Activated T-helper 17 cell treated with anti-CD3 and anti-CD28 coated beads, Interleukin-2, amount 50 U/mL, for 72 hours (primary cell): ENCODE data around the gene ADAM17. TPM values are rescaled to one million over a fixed set of nuclear protein-coding genes. Genes with fewer than 3 reads are reported as not detected.
"Not testable (repeated sequence)": the region's sequence is repeated elsewhere in the genome, so short reads cannot be mapped to it uniquely, and the experiment has no call there.

Experiments
- ATAC-seq: fragments of 150-1000 bp; cut with Tn5 transposase; replicated peaks from 2 replicates; pipeline ENCODE4 v1.10.0; 2021; ENCODE audit warnings: mild to moderate bottlenecking, moderate library complexity
- H3K27ac Mint-ChIP-seq: one replicate; pipeline ENCODE4 v1.8.0; 2022; ENCODE audit warnings: mixed read lengths
- H3K27me3 Mint-ChIP-seq: one replicate; pipeline ENCODE4 v1.8.0; 2022; ENCODE audit warnings: mixed read lengths
- H3K36me3 Mint-ChIP-seq: one replicate; pipeline ENCODE4 v1.8.0; 2022; ENCODE audit warnings: low read depth, mild to moderate bottlenecking, mixed read lengths
- H3K4me1 Mint-ChIP-seq: one replicate; pipeline ENCODE4 v1.8.0; 2022; ENCODE audit warnings: mixed read lengths
- H3K4me3 Mint-ChIP-seq: one replicate; pipeline ENCODE4 v1.8.0; 2022; ENCODE audit warnings: mild to moderate bottlenecking, mixed read lengths
- H3K9me3 Mint-ChIP-seq: one replicate; pipeline ENCODE4 v1.8.0; 2022; ENCODE audit warnings: mixed read lengths
- total RNA-seq, 2 donors: library from RNA; stranded (reverse); gene quantifications; one replicate each; pipeline ENCODE4 v1.2.3, GENCODE V29; 2022

Gene ADAM17
- 10 to 100 TPM; 22.7 to 31.2 TPM for total RNA-seq

DNA sequence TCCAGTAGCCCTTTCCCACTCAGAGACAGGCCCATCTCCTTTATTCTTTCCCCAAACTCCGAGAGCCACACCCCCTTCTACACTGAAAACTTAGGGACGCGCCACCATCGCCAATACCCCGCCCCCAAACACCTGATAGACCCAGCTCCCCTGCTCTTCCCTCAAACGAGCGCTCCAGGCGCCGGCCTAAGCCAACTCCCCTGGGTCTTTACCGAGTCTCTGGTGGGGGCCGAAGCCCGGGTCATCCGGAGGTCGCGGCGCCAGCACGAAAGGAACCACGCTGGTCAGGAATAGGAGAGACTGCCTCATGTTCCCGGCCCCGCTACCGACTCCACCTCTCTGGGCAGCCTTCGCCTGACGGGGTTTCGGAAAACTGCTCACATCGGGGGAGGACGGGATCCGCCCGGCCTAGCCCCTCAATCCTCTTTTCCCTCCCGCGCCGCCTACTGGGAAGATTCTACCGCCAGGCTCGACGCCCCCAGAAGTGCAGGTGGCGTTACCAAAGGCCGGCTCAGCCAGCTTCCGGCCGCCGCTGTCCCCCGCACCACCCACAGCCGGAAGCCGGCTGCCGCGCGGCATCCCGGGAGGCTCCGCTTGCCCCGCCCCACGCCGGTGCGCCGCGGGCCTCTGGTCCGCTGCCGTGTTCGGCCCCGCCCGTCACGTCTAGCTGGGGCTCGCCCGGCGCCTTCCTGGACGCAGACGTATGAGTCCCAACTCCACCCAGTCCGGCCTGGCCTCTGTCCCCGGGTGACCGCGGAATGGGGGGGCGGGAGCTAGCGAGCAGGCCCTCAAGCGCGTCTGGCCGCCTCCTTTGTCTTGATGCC, at the start of gene ADAM17:
ADAM17 (minus strand) TSS at position 534 of the 824 bp plus-strand sequence; CDS start at position 309, 225 bp downstream.
- Mint-ChIP-seq H3K4me1 (peaks cover 32% of the 10 kb centered on the region), H3K4me3 (peak within 1 kb of the TSS; percentile 89), H3K27ac (peak within 1 kb of the TSS; percentile 68), H3K27me3 (no peaks in the 10 kb centered on the region), H3K36me3 (peaks cover 46% of the 10 kb centered on the region), H3K9me3 (no peaks in the 10 kb centered on the region)
- ATAC-seq = peak; percentile 88

DNA sequence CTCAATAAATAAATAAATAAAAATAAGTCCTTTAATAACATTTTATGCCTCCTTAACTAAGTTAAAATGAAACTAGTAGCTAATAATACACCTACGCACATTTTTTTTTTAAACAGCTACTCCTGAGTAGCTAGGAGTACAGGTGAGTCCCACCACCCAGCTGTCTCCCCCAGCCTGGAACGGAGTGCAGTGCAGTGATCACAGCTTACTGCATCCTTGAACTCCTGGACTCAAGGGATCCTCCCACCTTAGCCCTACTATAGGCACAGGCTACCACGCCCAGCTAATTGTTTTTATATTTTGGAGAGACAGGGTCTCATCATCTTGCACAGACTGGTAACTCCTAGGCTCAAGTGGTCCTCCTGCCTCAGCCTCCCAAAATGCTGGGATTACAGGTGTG, 46.8 kb upstream of the ADAM17 start:
- Mint-ChIP-seq H3K27ac (no peak overlapping the region), H3K27me3 (no peaks in the 10 kb centered on the region), H3K36me3 (peaks cover 82% of the 10 kb centered on the region), H3K4me1 (peaks cover 31% of the 10 kb centered on the region), H3K4me3 (no peak overlapping the region), H3K9me3 (peaks cover 6% of the 10 kb centered on the region)
- ATAC-seq = no peak

DNA sequence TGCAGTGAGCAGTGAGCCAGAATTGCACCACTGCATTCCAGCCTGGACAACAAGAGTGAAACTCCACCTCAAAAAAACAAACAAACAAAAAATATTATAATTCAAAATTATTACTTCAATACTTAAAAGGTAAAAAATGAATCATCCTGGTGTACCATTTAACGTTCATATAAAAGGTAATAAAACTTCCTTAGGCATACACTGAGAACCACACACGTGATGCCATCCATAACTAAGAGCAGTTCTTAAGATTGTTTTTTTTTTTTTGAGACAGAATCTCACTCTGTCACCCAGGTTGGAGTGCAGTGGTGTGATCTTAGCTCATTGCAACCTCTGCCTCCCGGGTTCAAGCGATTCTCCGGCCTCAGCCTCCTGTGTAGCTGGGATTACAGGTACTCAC, 45.8 kb upstream of the ADAM17 start:
- Mint-ChIP-seq H3K4me3 (no peak overlapping the region), H3K4me1 (peaks cover 32% of the 10 kb centered on the region), H3K27ac (no peak overlapping the region), H3K36me3 (peaks cover 85% of the 10 kb centered on the region), H3K27me3 (no peaks in the 10 kb centered on the region), H3K9me3 (peaks cover 6% of the 10 kb centered on the region)
- no peak for ATAC-seq

DNA sequence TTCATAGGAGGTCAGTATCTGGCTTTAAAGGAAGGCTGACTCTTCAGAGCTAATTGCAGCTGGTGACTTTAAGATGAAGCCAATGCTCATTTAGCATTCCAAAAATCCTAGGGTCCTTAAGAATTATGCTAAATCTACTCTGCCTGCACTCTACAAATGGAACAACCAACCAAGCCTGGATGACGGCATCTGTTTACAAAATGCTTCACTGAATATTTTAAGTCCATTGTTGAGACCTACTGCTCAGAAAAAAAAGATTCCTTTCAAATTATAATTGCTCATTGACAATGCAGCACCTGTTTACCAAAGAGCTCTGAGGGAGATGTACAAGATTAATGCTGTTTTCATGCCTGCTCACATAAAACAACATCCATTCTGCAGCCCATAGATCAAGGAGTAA, 43.8 kb upstream of the ADAM17 start:
- H3K36me3 Mint-ChIP-seq = peaks cover 78% of the 10 kb centered on the region
- peaks cover 37% of the 10 kb centered on the region for H3K4me1 Mint-ChIP-seq
- H3K27me3 Mint-ChIP-seq = no peaks in the 10 kb centered on the region
- no peak overlapping the region for H3K27ac Mint-ChIP-seq
- ATAC-seq = no peak
- peaks cover 6% of the 10 kb centered on the region for H3K9me3 Mint-ChIP-seq
- H3K4me3 Mint-ChIP-seq = peak overlapping the region; percentile 1

DNA sequence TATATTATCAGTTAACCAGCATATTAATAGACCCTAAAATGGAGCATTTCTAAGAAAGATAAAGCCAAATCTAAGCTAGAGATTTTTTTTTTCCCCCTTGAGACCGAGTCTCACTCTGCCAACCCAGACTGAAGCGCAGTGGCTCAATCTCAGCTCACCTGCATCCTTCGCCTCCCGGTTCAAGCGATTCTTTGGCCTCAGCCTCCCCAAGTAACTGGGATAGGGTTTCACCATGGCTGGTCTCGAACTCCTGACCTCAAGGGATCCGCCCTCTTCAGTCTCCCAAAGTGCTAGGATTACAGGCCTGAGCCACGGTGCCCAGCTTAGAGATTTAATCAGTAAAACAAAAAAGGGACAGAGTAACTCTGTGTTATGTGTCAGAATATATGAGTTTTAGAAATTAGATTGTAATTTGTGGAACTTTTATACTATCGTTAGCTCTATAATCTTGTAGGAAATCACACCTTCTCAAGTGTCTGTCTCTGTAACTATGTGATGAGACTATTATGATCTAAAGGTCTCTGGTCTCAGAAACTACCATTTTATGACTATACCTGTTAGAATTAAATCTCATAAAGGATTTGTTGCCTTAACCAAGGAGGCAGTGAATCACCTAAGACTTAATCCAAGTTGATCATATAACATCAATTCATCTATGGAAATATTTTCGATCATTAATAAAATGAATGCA, 41.1 kb upstream of the ADAM17 start:
- Mint-ChIP-seq H3K27me3 (no peaks in the 10 kb centered on the region), H3K36me3 (peaks cover 78% of the 10 kb centered on the region), H3K4me1 (peaks cover 47% of the 10 kb centered on the region), H3K27ac (peak overlapping the region; percentile 64), H3K4me3 (peak overlapping the region; percentile 32), H3K9me3 (peaks cover 6% of the 10 kb centered on the region)
- peak; percentile 5 for ATAC-seq

DNA sequence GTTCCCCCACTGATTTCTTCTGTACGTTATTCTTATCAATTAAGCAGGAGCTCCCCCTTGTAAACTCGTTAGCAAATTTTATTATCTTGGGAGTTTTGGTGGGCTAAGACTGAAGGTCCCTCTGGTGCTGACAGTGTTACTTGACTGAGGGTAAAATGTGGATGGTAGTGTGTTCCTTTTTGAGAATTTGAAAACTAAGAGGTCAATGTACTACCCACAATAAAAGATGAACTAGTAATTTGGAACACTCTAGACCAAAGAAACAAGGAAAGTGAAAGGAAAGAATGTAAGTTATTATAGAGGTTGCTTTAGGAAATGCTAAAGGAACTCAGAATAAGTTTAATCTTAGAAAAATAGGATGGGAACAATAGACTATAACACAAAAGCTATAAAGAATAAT, 40.1 kb upstream of the ADAM17 start:
- Mint-ChIP-seq H3K4me1 (peaks cover 56% of the 10 kb centered on the region), H3K36me3 (peaks cover 80% of the 10 kb centered on the region), H3K4me3 (peak overlapping the region; percentile 32), H3K27me3 (no peaks in the 10 kb centered on the region), H3K9me3 (peaks cover 6% of the 10 kb centered on the region), H3K27ac (peak overlapping the region; percentile 64)
- ATAC-seq = no peak

DNA sequence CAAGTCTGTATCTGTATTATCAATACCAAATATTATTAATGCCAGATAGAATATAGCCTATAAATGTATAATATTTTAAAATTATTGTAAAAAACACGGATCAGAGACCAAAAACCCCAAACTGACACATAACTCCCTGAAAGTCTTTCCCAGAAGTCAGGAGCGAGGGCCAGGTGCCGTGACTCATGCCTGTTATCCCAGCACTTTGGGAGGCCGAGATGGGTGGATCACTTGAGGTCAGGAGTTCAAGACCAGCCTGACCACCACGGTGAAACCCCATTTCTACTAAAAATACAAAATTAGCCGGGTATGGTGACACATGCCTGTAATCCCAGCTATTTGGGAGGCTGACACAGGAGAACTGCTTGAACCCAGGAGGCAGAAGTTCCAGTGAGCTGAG, 39.6 kb upstream of the ADAM17 start:
- Mint-ChIP-seq H3K27ac (peak overlapping the region; percentile 64), H3K4me1 (peaks cover 61% of the 10 kb centered on the region), H3K4me3 (peak overlapping the region; percentile 32), H3K36me3 (peaks cover 80% of the 10 kb centered on the region)
- ATAC-seq, H3K9me3 Mint-ChIP-seq, H3K27me3 Mint-ChIP-seq: not testable (repeated sequence)

DNA sequence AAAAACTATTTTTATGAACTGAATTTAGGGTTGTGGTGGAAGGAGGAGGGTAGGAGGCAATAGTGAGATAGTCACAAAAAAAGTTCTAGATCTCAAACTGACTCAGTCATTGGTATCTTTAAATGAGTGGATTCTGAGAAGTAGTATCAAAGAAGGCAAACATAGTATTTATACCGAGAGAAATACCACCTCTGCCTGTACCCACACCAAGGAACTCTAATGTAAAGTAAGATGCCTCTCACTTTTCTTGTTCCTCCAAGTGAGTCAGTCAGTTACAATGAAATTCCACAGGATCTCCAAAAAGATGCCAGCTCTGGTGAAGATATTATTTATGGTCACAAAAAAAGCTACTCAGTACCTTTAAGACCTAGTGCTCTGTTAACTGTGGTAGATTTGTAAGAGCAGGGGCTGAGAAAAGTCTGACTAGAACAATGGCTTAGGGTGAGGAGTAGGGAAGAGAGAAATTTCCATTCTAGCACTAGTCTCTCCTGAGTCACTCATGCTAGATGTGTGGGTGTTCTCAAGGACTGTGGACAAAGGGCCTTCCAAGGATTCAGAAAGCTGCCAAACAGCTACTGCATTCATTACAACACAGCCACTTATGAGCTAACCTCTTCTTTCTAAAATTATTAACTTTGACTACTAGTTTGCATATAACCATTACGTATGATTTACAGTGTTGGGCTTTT, 38.9 kb upstream of the ADAM17 start:
- H3K9me3 Mint-ChIP-seq = no peaks in the 10 kb centered on the region
- peaks cover 80% of the 10 kb centered on the region for H3K36me3 Mint-ChIP-seq
- H3K4me3 Mint-ChIP-seq = peak overlapping the region; percentile 32

DNA sequence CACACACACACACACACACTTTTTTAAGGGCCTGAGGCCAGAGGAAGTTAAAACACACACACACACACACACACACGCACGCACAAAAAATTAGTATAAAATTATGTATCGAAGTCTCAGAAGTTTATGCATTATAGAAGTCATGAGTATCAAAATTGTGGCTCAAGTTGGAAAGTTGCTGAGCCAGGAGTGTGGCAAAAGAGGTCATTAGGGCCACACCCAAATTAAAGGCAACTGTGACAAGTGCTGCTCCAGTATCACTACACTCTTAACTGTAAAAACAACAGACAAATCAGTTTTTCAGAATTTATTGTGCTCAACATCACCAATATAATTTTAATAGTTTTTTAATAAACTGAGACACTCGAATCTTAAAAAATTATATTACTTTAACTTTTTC, 38.3 kb upstream of the ADAM17 start:
- ATAC-seq = peak; percentile 31
- peaks cover 80% of the 10 kb centered on the region for H3K36me3 Mint-ChIP-seq
- H3K27ac Mint-ChIP-seq = peak overlapping the region; percentile 64
- peak overlapping the region; percentile 32 for H3K4me3 Mint-ChIP-seq
- no peaks in the 10 kb centered on the region for H3K27me3 Mint-ChIP-seq
- no peaks in the 10 kb centered on the region for H3K9me3 Mint-ChIP-seq
- peaks cover 53% of the 10 kb centered on the region for H3K4me1 Mint-ChIP-seq

More for the DNA sequence above, 38.9 kb upstream of the ADAM17 start:
- H3K27me3 Mint-ChIP-seq = no peaks in the 10 kb centered on the region
- peak overlapping the region; percentile 64 for H3K27ac Mint-ChIP-seq
- peaks cover 58% of the 10 kb centered on the region for H3K4me1 Mint-ChIP-seq
- peak; percentile 87 for ATAC-seq

DNA sequence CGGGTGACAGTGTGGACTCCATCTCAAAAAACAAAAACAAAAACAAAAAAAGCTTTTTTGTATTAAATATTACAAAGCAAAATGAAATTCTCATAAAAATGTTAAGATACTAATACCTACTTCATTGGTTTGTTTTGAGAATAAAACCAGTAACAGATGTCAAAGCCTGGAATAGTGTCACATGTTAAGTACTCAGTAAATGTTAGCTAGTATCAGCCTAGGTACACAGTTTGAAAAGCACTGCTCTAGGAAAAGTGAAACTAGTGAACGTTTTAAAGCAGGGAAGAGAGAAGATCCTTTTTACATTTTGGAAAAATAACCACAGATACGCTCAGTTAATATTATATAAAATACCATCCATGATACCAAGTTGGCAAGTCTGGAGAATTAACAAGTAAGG, 37.1 kb upstream of the ADAM17 start:
- Mint-ChIP-seq H3K9me3 (no peaks in the 10 kb centered on the region), H3K36me3 (peaks cover 80% of the 10 kb centered on the region), H3K27me3 (no peaks in the 10 kb centered on the region), H3K27ac (peak overlapping the region; percentile 88), H3K4me1 (peaks cover 46% of the 10 kb centered on the region), H3K4me3 (peak overlapping the region; percentile 67)
- ATAC-seq = no peak

DNA sequence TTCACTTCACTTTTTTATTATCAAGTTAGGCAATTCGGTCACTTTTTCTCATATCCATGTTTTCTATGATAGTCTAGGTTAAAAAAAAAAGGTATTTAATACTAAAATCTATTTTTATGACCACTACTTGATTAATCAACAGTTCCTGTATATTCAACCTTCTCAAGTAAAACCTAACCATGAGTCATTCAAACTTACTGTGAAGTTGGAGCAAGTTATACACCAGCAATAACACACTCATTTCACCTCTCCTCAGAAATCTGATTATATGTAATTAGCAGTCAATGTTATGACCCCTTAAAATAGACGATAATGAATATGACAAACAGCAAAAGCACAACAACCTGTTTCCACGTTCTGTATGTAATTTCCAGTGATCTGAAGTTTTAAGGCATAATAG, 35.0 kb upstream of the ADAM17 start:
- H3K27ac Mint-ChIP-seq = peak overlapping the region; percentile 45
- ATAC-seq = peak; percentile 41
- no peaks in the 10 kb centered on the region for H3K9me3 Mint-ChIP-seq
- peaks cover 82% of the 10 kb centered on the region for H3K36me3 Mint-ChIP-seq
- peaks cover 37% of the 10 kb centered on the region for H3K4me1 Mint-ChIP-seq
- H3K27me3 Mint-ChIP-seq = no peaks in the 10 kb centered on the region
- H3K4me3 Mint-ChIP-seq = peak overlapping the region; percentile 27

DNA sequence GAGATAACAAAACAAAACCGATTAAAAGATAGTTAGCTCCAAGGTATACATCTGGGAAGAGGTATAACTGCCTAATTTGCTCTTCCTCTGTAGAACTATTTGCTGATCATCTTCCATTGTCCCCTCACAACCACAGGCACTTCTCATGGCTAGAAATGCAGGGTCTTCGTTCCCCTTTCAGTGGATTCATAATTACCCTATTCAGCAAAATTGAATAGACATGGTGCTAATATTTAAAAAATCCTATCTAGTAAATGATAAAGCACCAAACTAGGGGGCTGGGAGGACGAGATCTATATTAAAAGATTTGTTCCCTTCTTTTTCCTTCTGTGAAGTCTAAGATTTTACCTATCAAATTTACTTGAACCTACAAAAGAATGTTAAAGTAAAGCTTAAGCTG, 30.8 kb upstream of the ADAM17 start:
- no peaks in the 10 kb centered on the region for H3K27me3 Mint-ChIP-seq
- no peak overlapping the region for H3K4me3 Mint-ChIP-seq
- peak overlapping the region; percentile 7 for H3K27ac Mint-ChIP-seq
- H3K36me3 Mint-ChIP-seq = peaks cover 87% of the 10 kb centered on the region
- peaks cover 14% of the 10 kb centered on the region for H3K4me1 Mint-ChIP-seq
- ATAC-seq = no peak
- no peaks in the 10 kb centered on the region for H3K9me3 Mint-ChIP-seq

DNA sequence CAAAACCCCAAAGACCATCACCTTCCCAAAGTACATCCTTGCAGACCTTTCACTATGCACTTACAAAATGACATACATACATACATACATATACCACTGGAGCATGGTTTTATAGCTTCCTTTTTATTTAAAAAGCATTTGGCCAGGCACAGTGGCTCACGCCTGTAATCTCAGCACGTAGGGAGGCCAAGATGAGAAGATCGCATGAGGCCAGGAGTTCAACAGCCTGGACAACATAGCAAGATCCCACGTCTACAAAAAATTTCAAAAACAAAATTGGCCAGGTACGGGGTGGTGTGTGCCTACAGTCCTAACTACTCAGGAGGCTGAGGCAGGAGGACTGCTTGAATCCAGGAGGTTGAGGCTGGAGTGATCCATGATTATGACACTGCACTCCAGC, 29.9 kb upstream of the ADAM17 start:
- H3K4me1 Mint-ChIP-seq = peaks cover 5% of the 10 kb centered on the region
- H3K36me3 Mint-ChIP-seq = peaks cover 87% of the 10 kb centered on the region
- H3K27ac Mint-ChIP-seq = no peak overlapping the region
- no peaks in the 10 kb centered on the region for H3K9me3 Mint-ChIP-seq
- ATAC-seq = no peak
- H3K27me3 Mint-ChIP-seq = no peaks in the 10 kb centered on the region
- no peak overlapping the region for H3K4me3 Mint-ChIP-seq

DNA sequence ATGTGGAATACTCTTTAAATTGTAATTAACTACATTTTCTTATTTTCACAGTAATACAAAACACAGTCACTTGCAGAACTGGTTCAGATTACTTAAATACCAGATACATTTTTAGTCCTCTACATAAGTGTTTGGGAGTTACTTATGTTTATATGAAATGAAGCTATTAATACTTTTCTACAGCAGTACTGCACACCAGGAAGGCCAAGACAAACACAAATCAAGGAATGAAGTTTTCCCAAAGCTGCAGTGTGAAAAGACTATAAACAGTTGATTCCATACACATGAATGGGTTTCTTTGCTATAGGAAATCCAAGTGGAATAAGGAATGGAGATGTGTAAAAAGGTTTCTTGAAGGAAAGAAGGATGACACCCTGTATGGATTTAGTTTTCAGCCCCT, 29.3 kb upstream of the ADAM17 start:
- not testable (repeated sequence) for H3K4me3 Mint-ChIP-seq, ATAC-seq, H3K9me3 Mint-ChIP-seq, H3K27me3 Mint-ChIP-seq, H3K27ac Mint-ChIP-seq, H3K4me1 Mint-ChIP-seq
- H3K36me3 Mint-ChIP-seq = peaks cover 86% of the 10 kb centered on the region
